Smooth muscle cell (in vitro differentiated cells): ENCODE results near the gene IBTK. TPM values are rescaled to one million over a fixed set of nuclear protein-coding genes. Genes with fewer than 3 reads are reported as not detected.
"Not testable (repeated sequence)": the region's sequence is repeated elsewhere in the genome, so short reads cannot be mapped to it uniquely, and the experiment has no call there.

Experiments
- DNase-seq: peaks from one replicate; lab custom pipeline; 2025; ENCODE audit not compliant: unreplicated experiment; lab: John Stamatoyannopoulos, UW
- H2AFZ ChIP-seq: fragments of 200-600 bp; sonication (generic); 2 replicates; pipeline ENCODE4 v1.6.0; 2016; ENCODE audit warnings: antibody characterized with exemption, low read depth, mild to moderate bottlenecking
- H3F3A ChIP-seq: fragments of 200-600 bp; sonication (generic); 2 replicates; pipeline ENCODE4 v1.6.0; 2017; ENCODE audit warnings: antibody characterized with exemption, low read depth
- H3K27ac ChIP-seq: fragments of 200-600 bp; sonication (generic); 2 replicates; pipeline ENCODE4 v1.5.1; 2016; ENCODE audit warnings: low read depth, mild to moderate bottlenecking
- H3K27me3 ChIP-seq: fragments of 200-600 bp; sonication (generic); 2 replicates; pipeline ENCODE4 v1.6.1; 2016; ENCODE audit warnings: low read depth, mild to moderate bottlenecking
- H3K36me3 ChIP-seq: fragments of 200-600 bp; sonication (generic); 2 replicates; pipeline ENCODE4 v1.5.1; 2016; ENCODE audit warnings: low read depth
- H3K4me1 ChIP-seq: fragments of 200-600 bp; sonication (generic); 2 replicates; pipeline ENCODE4 v1.5.1; 2016; ENCODE audit warnings: low read depth
- H3K4me2 ChIP-seq: fragments of 200-600 bp; sonication (generic); 2 replicates; pipeline ENCODE4 v1.6.0; 2016; ENCODE audit warnings: mild to moderate bottlenecking
- H3K4me3 ChIP-seq: fragments of 200-600 bp; sonication (generic); 2 replicates; pipeline ENCODE4 v1.5.1; 2016; ENCODE audit warnings: mild to moderate bottlenecking
- H3K79me2 ChIP-seq: fragments of 200-600 bp; sonication (generic); 2 replicates; pipeline ENCODE4 v1.6.0; 2016; ENCODE audit warnings: low read depth, mild to moderate bottlenecking
- H3K9ac ChIP-seq: fragments of 200-600 bp; sonication (generic); 2 replicates; pipeline ENCODE4 v1.6.0; 2016; ENCODE audit warnings: low read depth
- H3K9me3 ChIP-seq: fragments of 200-600 bp; sonication (generic); replicated peaks from 2 replicates; pipeline ENCODE4 v1.5.1; 2016; ENCODE audit warnings: low read depth
- H4K20me1 ChIP-seq: fragments of 200-600 bp; sonication (generic); 2 replicates; pipeline ENCODE4 v1.6.0; 2016; ENCODE audit warnings: low read depth
- WGBS: methylation state at CpG from one replicate; pipeline ENCODE4 v1.1.7; 2016; ENCODE audit warnings: low lambda C conversion rate; 5-methylcytosine and 5-hydroxymethylcytosine counted together
- polyA plus RNA-seq: library from polyadenylated mRNA; unstranded; fragments of >200 nt; fragmentation: Nextera tagmentation; extraction: Ambion mirVana; gene quantifications from 2 replicates; pipeline ENCODE4 v1.2.1, GENCODE V29; 2016
- total RNA-seq: library from RNA; depleted of rRNA; stranded (reverse); fragments of >200 nt; gene quantifications from 2 replicates; pipeline ENCODE4 v1.2.3, GENCODE V29; 2014
- TF ChIP-seq, protein P1 (sequence below): fragments of 200-600 bp; sonication (generic); IDR thresholded peaks from 2 replicates; pipeline ENCODE4 v1.5.1; 2017; ENCODE audit warnings: borderline replicate concordance, mild to moderate bottlenecking, antibody characterized with exemption; ENCODE audit not compliant: insufficient read depth, poor library complexity, severe bottlenecking

The IBTK gene, protein sequence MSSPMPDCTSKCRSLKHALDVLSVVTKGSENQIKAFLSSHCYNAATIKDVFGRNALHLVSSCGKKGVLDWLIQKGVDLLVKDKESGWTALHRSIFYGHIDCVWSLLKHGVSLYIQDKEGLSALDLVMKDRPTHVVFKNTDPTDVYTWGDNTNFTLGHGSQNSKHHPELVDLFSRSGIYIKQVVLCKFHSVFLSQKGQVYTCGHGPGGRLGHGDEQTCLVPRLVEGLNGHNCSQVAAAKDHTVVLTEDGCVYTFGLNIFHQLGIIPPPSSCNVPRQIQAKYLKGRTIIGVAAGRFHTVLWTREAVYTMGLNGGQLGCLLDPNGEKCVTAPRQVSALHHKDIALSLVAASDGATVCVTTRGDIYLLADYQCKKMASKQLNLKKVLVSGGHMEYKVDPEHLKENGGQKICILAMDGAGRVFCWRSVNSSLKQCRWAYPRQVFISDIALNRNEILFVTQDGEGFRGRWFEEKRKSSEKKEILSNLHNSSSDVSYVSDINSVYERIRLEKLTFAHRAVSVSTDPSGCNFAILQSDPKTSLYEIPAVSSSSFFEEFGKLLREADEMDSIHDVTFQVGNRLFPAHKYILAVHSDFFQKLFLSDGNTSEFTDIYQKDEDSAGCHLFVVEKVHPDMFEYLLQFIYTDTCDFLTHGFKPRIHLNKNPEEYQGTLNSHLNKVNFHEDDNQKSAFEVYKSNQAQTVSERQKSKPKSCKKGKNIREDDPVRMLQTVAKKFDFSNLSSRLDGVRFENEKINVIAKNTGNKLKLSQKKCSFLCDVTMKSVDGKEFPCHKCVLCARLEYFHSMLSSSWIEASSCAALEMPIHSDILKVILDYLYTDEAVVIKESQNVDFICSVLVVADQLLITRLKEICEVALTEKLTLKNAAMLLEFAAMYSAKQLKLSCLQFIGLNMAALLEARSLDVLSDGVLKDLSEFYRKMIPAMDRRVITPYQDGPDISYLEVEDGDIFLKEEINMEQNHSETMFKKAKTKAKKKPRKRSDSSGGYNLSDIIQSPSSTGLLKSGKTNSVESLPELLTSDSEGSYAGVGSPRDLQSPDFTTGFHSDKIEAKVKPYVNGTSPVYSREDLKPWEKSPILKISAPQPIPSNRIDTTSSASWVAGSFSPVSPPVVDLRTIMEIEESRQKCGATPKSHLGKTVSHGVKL (N-terminal part only)
- 50.7 and 69.7 TPM in 2 replicates for total RNA-seq
- 15.3 and 21.6 TPM in 2 replicates for polyA plus RNA-seq

GRCh38 chr6:82247505-82248272 lies at the start of gene IBTK:
Gene IBTK, minus strand, starts transcription at chr6:82247744. Its CDS starts 7,258 bp downstream, at chr6:82240486.
- Histone ChIP-seq H3K79me2 (peaks cover 44% of the 10 kb centered on the region), H3K9ac (peak within 1 kb of the TSS; percentile 96), H3K9me3 (no peaks in the 10 kb centered on the region), H3K4me2 (peak within 1 kb of the TSS; percentile 85), H3F3A (no peaks in the 10 kb centered on the region), H3K27me3 (no peaks in the 10 kb centered on the region), H2AFZ (peak within 1 kb of the TSS; percentile 82), H3K36me3 (no peaks in the 10 kb centered on the region), H3K4me3 (peak within 1 kb of the TSS; percentile 69), H3K27ac (peak within 1 kb of the TSS; percentile 95), H3K4me1 (peaks cover 20% of the 10 kb centered on the region), H4K20me1 (peaks cover 23% of the 10 kb centered on the region)
- TF ChIP-seq, protein P1, sequence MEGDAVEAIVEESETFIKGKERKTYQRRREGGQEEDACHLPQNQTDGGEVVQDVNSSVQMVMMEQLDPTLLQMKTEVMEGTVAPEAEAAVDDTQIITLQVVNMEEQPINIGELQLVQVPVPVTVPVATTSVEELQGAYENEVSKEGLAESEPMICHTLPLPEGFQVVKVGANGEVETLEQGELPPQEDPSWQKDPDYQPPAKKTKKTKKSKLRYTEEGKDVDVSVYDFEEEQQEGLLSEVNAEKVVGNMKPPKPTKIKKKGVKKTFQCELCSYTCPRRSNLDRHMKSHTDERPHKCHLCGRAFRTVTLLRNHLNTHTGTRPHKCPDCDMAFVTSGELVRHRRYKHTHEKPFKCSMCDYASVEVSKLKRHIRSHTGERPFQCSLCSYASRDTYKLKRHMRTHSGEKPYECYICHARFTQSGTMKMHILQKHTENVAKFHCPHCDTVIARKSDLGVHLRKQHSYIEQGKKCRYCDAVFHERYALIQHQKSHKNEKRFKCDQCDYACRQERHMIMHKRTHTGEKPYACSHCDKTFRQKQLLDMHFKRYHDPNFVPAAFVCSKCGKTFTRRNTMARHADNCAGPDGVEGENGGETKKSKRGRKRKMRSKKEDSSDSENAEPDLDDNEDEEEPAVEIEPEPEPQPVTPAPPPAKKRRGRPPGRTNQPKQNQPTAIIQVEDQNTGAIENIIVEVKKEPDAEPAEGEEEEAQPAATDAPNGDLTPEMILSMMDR: no peak
- 3% methylated on average over 43 of the region's 45 CpGs for WGBS
- peak; percentile 84 for DNase-seq

- DNase-seq: no peak
- H3K4me3 ChIP-seq: no peak overlapping the region
- H4K20me1 ChIP-seq: no peaks in the 10 kb centered on the region
- H3K4me1 ChIP-seq: no peaks in the 10 kb centered on the region
- TF ChIP-seq, protein P1: no peak
- no peaks in the 10 kb centered on the region for H3K79me2 ChIP-seq
- no peaks in the 10 kb centered on the region for H3F3A ChIP-seq
- no peak overlapping the region for H2AFZ ChIP-seq
- WGBS: 51% methylated on average over 11 of the region's 11 CpGs
- H3K27me3 ChIP-seq: no peaks in the 10 kb centered on the region
- no peak overlapping the region for H3K27ac ChIP-seq
- no peaks in the 10 kb centered on the region for H3K9me3 ChIP-seq
- H3K9ac ChIP-seq: no peak overlapping the region
- no peak overlapping the region for H3K4me2 ChIP-seq
- no peaks in the 10 kb centered on the region for H3K36me3 ChIP-seq
Observed at GRCh38 chr6:82283771-82284410, 36.3 kb upstream of the IBTK start.

- not testable (repeated sequence) for H4K20me1 ChIP-seq, H3K4me2 ChIP-seq, H3K27me3 ChIP-seq, H3F3A ChIP-seq, DNase-seq, H3K36me3 ChIP-seq, H3K4me3 ChIP-seq, H3K4me1 ChIP-seq, H3K9ac ChIP-seq, H3K9me3 ChIP-seq, H2AFZ ChIP-seq, H3K27ac ChIP-seq, H3K79me2 ChIP-seq
- WGBS: 80% methylated on average over 2 of the region's 2 CpGs
Observed at GRCh38 chr6:82281550-82281949, 34.0 kb upstream of the IBTK start.
